GM12865 (cell line): ENCODE data around the gene FAM177A1.

Experiments used
- DNase-seq: peaks from one replicate; pipeline ENCODE4 v3.0.0; 2010; ENCODE audit warnings: low read depth
- H3K4me3 ChIP-seq: 2 replicates; pipeline ENCODE4 v1.5.1; 2011; ENCODE audit warnings: mild to moderate bottlenecking, low read depth, low read length, control low read depth
- TF ChIP-seq, protein P1 (sequence below): IDR thresholded peaks from 2 replicates; pipeline ENCODE4 v1.5.1; 2011; ENCODE audit warnings: low read length, control low read depth, low read depth, inconsistent platforms; ENCODE audit not compliant: insufficient read depth; ENCODE audit errors: missing control alignments

Gene FAM177A1, protein sequence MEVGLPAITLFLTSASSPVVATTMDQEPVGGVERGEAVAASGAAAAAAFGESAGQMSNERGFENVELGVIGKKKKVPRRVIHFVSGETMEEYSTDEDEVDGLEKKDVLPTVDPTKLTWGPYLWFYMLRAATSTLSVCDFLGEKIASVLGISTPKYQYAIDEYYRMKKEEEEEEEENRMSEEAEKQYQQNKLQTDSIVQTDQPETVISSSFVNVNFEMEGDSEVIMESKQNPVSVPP

DNA sequence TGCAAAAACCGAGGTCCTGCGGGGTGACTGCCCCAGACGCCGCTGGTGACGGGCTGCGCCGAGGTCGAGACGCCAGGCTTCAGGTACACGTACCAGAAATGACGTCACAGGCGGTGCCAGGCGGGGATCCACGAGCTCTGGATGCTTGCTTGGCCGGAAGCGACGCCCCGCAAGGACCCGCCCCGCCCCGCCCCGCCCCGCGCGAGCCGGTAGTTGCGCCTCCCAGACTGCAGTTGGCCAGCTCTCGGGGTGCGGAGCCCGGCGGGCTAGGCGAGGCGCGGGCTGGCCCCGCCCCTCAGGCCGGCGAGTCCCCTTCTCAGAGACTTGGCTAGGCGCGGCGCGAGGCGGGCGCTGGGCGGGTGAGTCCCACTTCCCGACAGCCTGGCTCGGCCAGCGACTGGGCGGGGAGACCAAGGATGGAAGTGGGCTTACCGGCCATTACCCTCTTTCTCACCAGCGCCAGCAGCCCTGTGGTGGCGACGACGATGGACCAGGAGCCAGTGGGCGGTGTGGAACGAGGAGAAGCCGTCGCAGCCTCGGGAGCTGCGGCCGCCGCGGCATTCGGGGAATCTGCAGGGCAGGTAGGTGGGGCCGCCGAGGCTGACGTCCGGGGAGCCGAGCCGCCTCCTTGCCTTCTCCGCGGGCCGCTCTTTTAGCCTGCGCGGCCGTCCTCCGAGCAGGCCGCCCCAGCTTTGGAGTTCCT is at the start of gene FAM177A1:
Gene FAM177A1, plus strand, starts transcription at position 225 of the 703 bp plus-strand sequence. Its CDS starts 192 bp downstream, at position 417.
- DNase-seq, result peak; percentile 99
- TF ChIP-seq, protein P1, sequence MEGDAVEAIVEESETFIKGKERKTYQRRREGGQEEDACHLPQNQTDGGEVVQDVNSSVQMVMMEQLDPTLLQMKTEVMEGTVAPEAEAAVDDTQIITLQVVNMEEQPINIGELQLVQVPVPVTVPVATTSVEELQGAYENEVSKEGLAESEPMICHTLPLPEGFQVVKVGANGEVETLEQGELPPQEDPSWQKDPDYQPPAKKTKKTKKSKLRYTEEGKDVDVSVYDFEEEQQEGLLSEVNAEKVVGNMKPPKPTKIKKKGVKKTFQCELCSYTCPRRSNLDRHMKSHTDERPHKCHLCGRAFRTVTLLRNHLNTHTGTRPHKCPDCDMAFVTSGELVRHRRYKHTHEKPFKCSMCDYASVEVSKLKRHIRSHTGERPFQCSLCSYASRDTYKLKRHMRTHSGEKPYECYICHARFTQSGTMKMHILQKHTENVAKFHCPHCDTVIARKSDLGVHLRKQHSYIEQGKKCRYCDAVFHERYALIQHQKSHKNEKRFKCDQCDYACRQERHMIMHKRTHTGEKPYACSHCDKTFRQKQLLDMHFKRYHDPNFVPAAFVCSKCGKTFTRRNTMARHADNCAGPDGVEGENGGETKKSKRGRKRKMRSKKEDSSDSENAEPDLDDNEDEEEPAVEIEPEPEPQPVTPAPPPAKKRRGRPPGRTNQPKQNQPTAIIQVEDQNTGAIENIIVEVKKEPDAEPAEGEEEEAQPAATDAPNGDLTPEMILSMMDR, result no peak
- peak within 1 kb of the TSS; percentile 70 for H3K4me3 ChIP-seq

DNA sequence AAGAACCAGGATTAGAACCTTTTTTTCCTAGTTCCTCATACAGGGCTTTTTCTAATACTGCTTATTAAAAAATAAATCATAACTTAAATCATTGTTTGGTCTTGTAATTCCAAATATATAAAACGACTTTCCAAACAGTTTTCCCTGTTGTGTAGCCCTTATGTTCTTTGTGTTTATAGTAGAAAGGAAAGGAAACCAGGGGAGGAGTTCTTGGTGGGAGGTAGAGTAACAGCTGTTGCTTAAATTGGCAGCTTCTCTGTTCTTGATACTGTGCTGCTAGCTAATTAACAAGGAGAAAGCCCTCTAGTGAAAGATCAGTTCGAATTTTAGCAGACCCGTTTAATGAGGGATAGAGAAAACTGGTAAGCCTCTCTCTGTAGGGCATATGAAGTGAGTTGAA is 48.3 kb upstream of the FAM177A1 start:
- no peak overlapping the region for H3K4me3 ChIP-seq
- TF ChIP-seq, protein P1, result no peak
- no peak for DNase-seq

DNA sequence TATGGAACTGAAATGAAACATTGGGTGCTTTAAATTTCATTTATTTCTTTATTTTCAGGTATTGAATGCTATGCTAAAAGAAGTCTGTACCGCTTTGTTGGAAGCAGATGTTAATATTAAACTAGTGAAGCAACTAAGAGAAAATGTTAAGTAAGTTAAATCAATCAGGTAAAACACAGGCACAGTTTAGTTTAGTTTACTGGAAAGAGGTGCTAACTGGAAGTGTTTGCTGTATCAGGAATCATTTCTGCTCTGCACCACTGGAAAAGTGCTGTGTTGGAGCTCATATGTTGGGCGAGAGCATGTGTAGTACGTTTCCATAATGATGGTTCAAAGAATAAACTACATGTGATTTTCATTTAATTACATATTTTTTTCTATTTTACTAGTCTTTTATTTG is 46.6 kb upstream of the FAM177A1 start:
- TF ChIP-seq, protein P1, result no peak
- H3K4me3 ChIP-seq, result no peak overlapping the region
- no peak for DNase-seq

DNA sequence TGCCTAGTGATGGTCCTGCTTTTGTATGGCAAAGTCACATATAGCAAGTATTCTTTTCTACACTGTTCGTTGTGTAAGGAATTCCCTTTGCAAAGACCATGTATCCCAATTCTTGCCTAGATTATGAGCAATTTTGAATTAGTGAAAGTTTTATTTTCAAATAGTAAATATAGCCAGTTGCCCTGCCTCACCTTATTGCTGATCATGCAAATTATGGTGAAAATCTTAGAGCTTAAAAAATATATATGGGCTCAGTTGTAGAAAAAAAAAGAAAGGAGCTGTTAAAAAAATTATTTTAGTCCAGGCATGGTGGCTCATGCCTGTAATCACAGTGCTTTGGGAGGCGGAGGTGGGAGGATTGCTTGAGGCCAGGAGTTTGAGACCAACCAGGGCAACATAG is 44.5 kb upstream of the FAM177A1 start:
- no peak for DNase-seq
- TF ChIP-seq, protein P1, result no peak

DNA sequence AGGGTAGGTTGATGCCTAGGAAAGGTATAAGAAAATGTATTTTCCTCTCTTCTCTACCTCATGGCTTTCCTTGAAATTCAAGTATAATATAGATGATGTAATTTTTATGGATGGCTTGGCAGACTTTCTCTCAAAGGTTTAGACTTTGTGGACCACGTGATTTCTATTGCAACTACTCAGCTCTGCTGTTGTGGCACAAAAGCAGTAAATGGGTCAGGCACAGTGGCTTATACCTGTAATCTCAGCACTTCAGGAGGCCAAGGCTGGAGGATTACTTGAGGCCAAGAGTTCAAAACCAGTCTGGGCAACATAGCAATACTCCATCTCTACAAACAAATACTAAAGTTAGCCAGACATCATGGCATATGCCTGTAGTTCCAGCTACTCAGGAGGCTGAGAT is 41.2 kb upstream of the FAM177A1 start:
- H3K4me3 ChIP-seq, result no peak overlapping the region
- TF ChIP-seq, protein P1, result no peak
- DNase-seq, result no peak

More for the DNA sequence above, 44.5 kb upstream of the FAM177A1 start:
- H3K4me3 ChIP-seq, result no peak overlapping the region

DNA sequence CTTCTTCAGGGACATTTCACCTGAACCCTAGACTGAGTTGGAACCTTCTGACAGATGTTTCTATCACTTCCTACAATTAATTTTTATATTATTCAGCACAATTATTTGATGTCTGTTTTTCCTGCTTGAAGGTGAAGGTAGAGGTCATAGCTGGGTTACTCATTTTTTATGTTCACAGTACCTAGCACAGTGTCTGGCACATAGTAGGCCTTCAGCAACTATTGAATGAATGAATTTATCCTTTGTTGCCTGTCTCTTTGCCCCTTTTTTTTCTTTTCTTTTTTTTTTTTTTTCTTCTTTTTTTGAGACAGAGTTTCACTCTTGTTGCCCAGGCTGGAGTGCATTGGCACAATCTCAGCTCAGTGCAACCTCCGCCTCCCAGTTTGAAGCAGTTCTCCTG is 29.5 kb upstream of the FAM177A1 start:
- TF ChIP-seq, protein P1, result no peak
- no peak for DNase-seq
- H3K4me3 ChIP-seq, result no peak overlapping the region
